ENCODE measurements around the gene SLCO2B1. TPM values are rescaled to one million over a fixed set of nuclear protein-coding genes. Genes with fewer than 3 reads are reported as not detected.

Gene SLCO2B1
- total RNA-seq, 2 experiments from 2014 or later = not detected

DNA sequence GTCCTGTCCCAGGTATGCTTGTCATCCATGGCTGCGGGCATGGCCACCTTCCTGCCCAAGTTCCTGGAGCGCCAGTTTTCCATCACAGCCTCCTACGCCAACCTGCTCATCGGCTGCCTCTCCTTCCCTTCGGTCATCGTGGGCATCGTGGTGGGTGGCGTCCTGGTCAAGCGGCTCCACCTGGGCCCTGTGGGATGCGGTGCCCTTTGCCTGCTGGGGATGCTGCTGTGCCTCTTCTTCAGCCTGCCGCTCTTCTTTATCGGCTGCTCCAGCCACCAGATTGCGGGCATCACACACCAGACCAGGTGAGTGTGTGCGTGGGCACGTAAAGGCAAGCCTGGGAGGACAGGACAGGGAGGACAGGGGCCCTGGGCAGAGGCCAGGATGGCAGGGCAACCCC, 42.4 kb downstream of the SLCO2B1 start:
- no peak overlapping the region for H3K27ac Mint-ChIP-seq
- intact Hi-C loops (cut with micrococcal nuclease) = no loop called here
- H3K4me3 Mint-ChIP-seq = no peak overlapping the region
- no peak for DNase-seq
- ChIA-PET CTCF (interaction anchor here (3.6 to 22.8 kb wide), 2 partner anchors 12 to 47 kb away, joined by 25 to 557 read pairs; partner anchors contain the start of gene SLCO2B1), POLR2A (no interaction called here)
- no peak for ATAC-seq
- TF ChIP-seq, protein P1, sequence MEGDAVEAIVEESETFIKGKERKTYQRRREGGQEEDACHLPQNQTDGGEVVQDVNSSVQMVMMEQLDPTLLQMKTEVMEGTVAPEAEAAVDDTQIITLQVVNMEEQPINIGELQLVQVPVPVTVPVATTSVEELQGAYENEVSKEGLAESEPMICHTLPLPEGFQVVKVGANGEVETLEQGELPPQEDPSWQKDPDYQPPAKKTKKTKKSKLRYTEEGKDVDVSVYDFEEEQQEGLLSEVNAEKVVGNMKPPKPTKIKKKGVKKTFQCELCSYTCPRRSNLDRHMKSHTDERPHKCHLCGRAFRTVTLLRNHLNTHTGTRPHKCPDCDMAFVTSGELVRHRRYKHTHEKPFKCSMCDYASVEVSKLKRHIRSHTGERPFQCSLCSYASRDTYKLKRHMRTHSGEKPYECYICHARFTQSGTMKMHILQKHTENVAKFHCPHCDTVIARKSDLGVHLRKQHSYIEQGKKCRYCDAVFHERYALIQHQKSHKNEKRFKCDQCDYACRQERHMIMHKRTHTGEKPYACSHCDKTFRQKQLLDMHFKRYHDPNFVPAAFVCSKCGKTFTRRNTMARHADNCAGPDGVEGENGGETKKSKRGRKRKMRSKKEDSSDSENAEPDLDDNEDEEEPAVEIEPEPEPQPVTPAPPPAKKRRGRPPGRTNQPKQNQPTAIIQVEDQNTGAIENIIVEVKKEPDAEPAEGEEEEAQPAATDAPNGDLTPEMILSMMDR (IDR thresholded peaks at IDR 0.05) = no peak
- H3K4me1 Mint-ChIP-seq (ENCODE audit: low read depth) = no peaks in the 10 kb centered on the region
- no peaks in the 10 kb centered on the region for H3K36me3 Mint-ChIP-seq (ENCODE audit: low read depth)
- H3K27me3 Mint-ChIP-seq = no peaks in the 10 kb centered on the region
- no peaks in the 10 kb centered on the region for H3K9me3 Mint-ChIP-seq

- H3K9me3 Mint-ChIP-seq = no peaks in the 10 kb centered on the region
- ChIA-PET POLR2A (no interaction called here), CTCF (interaction anchor here (0.9 to 22.8 kb wide), 4 partner anchors 11 to 55 kb away, joined by 4 to 557 read pairs (median 16); partner anchors contain the start of gene SLCO2B1)
- TF ChIP-seq, protein P1 (IDR thresholded peaks at IDR 0.05) = no peak
- H3K4me3 Mint-ChIP-seq = no peak overlapping the region
- H3K4me1 Mint-ChIP-seq (ENCODE audit: low read depth) = no peaks in the 10 kb centered on the region
- DNase-seq (no peak), ATAC-seq (no peak)
- no peaks in the 10 kb centered on the region for H3K27me3 Mint-ChIP-seq
- H3K27ac Mint-ChIP-seq = no peak overlapping the region
- H3K36me3 Mint-ChIP-seq (ENCODE audit: low read depth) = no peaks in the 10 kb centered on the region
- intact Hi-C loops (cut with micrococcal nuclease) = no loop called here
Measured at GRCh38 chr11:75193711-75194110, 42.8 kb downstream of the SLCO2B1 start.

DNA sequence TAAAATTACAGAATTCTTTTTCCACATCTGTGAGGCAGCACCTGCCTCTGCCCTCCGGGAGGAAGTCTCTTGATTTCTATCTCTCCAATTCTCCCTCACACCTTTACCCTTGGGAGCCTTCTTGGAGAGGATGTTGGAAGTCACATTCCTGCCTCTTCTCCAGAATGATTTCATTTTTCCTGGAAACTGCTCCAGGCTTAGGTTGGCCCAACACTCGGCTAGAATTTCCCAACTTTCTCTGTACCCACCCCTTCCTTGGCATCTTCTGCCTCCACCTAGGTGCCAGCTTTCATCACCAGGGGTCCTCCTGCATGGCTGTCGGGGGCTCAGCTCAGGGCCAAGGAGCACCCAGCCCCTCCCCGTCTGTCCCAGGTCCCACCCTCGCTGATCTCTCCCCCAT, 43.2 kb downstream of the SLCO2B1 start:
- H3K36me3 Mint-ChIP-seq (ENCODE audit: low read depth) = no peaks in the 10 kb centered on the region
- POLR2A ChIA-PET = no interaction called here
- DNase-seq (no peak), ATAC-seq (no peak)
- H3K4me1 Mint-ChIP-seq (ENCODE audit: low read depth) = no peaks in the 10 kb centered on the region
- no peak overlapping the region for H3K4me3 Mint-ChIP-seq
- intact Hi-C loops (cut with micrococcal nuclease) = no loop called here
- CTCF ChIA-PET = interaction anchor here (0.9 to 22.8 kb wide), 4 partner anchors 11 to 55 kb away, joined by 4 to 557 read pairs (median 16); partner anchors contain the start of gene SLCO2B1
- no peak overlapping the region for H3K27ac Mint-ChIP-seq
- TF ChIP-seq, protein P1 (IDR thresholded peaks at IDR 0.05) = no peak
- H3K27me3 Mint-ChIP-seq = no peaks in the 10 kb centered on the region
- H3K9me3 Mint-ChIP-seq = no peaks in the 10 kb centered on the region

- Mint-ChIP-seq H3K27me3 (no peaks in the 10 kb centered on the region), H3K4me1 (ENCODE audit: low read depth) (no peaks in the 10 kb centered on the region), H3K27ac (no peak overlapping the region), H3K4me3 (no peak overlapping the region), H3K36me3 (ENCODE audit: low read depth) (no peaks in the 10 kb centered on the region), H3K9me3 (no peaks in the 10 kb centered on the region)
- TF ChIP-seq, protein P1 (IDR thresholded peaks at IDR 0.05) = no peak
- no peak for ATAC-seq
- POLR2A ChIA-PET = interaction anchor here (1.3 kb wide), 1 partner anchor 25 kb away, joined by 4 read pairs; no protein-coding TSS in a partner anchor
- intact Hi-C loops (cut with micrococcal nuclease) = no loop called here
- DNase-seq = no peak
- CTCF ChIA-PET = interaction anchor here (1.2 to 22.8 kb wide), 5 partner anchors 10 to 164 kb away, joined by 3 to 557 read pairs (median 6); partner anchors contain the start of gene SLCO2B1
Measured at GRCh38 chr11:75195167-75195962, 44.5 kb downstream of the SLCO2B1 start.

DNA sequence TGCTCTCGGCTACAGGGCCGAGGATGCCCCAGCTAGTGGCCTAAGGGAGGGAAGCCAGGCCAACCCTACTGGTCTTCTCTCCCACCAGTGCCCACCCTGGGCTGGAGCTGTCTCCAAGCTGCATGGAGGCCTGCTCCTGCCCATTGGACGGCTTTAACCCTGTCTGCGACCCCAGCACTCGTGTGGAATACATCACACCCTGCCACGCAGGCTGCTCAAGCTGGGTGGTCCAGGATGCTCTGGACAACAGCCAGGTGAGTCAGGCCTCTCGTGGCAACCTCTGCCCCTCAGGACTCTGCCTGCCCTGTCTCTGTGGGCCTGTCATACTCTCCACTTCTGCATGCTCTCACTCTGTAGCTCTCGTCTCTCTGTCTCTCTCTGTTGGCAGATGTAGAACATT, 45.5 kb downstream of the SLCO2B1 start:
- TF ChIP-seq, protein P1 (IDR thresholded peaks at IDR 0.05) = no peak
- Mint-ChIP-seq H3K4me3 (no peak overlapping the region), H3K4me1 (ENCODE audit: low read depth) (no peaks in the 10 kb centered on the region), H3K36me3 (ENCODE audit: low read depth) (no peaks in the 10 kb centered on the region), H3K27me3 (no peaks in the 10 kb centered on the region), H3K27ac (no peak overlapping the region), H3K9me3 (no peaks in the 10 kb centered on the region)
- ChIA-PET CTCF (interaction anchor here (1.2 to 22.8 kb wide), 3 partner anchors 9 to 50 kb away, joined by 6 to 557 read pairs (median 25); partner anchors contain the start of gene SLCO2B1), POLR2A (interaction anchor here (1.3 kb wide), 1 partner anchor 26 kb away, joined by 4 read pairs; no protein-coding TSS in a partner anchor)
- intact Hi-C loops (cut with micrococcal nuclease) = no loop called here
- ATAC-seq (no peak), DNase-seq (no peak)
